ENCODE data around the gene SCARB1. TPM values are rescaled to one million over a fixed set of nuclear protein-coding genes. Genes with fewer than 3 reads are reported as not detected.

SCARB1 gene
- total RNA-seq, 1 experiment from 2014 or later = 68.3 TPM

- CTCF ChIA-PET = no interaction called here
- Mint-ChIP-seq H3K4me1 (no peaks in the 10 kb centered on the region; the same call in 1 of the 2 replicates), H3K9me3 (no peaks in the 10 kb centered on the region), H3K36me3 (peaks cover 23% of the 10 kb centered on the region), H3K27ac (no peak overlapping the region), H3K27me3 (ENCODE audit: low read depth) (no peaks in the 10 kb centered on the region; the same call in 1 of the 2 replicates), H3K4me3 (no peak overlapping the region)
- ATAC-seq = no peak
- TF ChIP-seq NR2C2 (CRISPR knock-in tag; IDR thresholded peaks at IDR 0.05) (no peak), MLX (CRISPR knock-in tag; IDR thresholded peaks at IDR 0.05) (no peak), ETV6 (CRISPR knock-in tag; IDR thresholded peaks at IDR 0.05) (no peak), MYBL2 (CRISPR knock-in tag; IDR thresholded peaks at IDR 0.05) (no peak)
- TF ChIP-seq, protein P1, sequence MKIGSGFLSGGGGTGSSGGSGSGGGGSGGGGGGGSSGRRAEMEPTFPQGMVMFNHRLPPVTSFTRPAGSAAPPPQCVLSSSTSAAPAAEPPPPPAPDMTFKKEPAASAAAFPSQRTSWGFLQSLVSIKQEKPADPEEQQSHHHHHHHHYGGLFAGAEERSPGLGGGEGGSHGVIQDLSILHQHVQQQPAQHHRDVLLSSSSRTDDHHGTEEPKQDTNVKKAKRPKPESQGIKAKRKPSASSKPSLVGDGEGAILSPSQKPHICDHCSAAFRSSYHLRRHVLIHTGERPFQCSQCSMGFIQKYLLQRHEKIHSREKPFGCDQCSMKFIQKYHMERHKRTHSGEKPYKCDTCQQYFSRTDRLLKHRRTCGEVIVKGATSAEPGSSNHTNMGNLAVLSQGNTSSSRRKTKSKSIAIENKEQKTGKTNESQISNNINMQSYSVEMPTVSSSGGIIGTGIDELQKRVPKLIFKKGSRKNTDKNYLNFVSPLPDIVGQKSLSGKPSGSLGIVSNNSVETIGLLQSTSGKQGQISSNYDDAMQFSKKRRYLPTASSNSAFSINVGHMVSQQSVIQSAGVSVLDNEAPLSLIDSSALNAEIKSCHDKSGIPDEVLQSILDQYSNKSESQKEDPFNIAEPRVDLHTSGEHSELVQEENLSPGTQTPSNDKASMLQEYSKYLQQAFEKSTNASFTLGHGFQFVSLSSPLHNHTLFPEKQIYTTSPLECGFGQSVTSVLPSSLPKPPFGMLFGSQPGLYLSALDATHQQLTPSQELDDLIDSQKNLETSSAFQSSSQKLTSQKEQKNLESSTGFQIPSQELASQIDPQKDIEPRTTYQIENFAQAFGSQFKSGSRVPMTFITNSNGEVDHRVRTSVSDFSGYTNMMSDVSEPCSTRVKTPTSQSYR (CRISPR knock-in tag; IDR thresholded peaks at IDR 0.05) = no peak
- TF ChIP-seq, protein P2, sequence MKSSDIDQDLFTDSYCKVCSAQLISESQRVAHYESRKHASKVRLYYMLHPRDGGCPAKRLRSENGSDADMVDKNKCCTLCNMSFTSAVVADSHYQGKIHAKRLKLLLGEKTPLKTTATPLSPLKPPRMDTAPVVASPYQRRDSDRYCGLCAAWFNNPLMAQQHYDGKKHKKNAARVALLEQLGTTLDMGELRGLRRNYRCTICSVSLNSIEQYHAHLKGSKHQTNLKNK (CRISPR knock-in tag; IDR thresholded peaks at IDR 0.05) = no peak
- no peak for DNase-seq (ENCODE audit: low spot score)
- POLR2A ChIA-PET = no interaction called here
Observed at GRCh38 chr12:124788936-124789555, 74.6 kb downstream of the SCARB1 start.

DNA sequence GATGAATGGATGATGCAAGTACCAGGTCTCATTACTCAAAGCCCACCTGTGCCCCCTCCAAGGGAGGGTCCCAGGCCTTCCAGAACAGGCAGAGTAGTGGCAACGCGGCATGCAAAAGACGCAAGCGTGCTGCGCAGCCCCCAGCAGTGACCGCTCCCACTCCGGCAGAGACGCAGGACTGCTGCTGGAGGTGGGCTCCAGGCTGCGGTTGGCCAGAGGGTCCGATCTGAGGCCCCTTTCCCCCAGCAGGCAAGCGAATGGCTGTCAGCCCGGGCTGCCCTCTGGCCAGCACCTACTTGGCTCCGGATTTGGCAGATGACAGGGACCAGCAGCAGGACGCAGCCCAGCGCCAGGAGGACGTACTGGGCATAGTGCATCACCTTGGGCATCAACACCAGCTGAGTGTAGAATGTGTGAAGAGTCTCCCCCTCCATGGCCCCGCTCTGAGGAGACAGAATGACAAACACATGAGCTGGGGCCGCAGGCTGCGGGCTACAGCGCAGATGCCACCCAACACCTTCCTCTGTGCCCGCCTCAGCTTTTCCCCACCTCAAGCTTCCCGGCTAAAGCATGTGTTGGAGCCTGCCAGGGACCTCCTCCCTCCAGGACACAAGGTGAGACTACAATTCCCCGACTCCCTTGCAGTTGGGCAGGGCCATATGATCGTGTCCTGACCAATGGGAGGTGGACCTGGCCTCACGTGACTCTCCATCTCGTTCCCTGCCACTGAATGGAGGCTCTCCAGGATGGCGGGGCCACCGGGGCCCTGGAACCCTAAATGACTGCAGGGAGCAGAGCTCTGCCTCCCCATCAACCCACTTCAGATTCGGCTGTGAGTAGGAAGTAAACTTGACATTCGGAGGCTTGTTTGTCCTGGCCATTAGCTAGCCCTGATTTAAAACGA is 77.4 kb downstream of the SCARB1 start:
- Mint-ChIP-seq H3K36me3 (peaks cover 14% of the 10 kb centered on the region), H3K4me1 (no peaks in the 10 kb centered on the region; the same call in 1 of the 2 replicates), H3K27me3 (ENCODE audit: low read depth) (no peaks in the 10 kb centered on the region; the same call in 1 of the 2 replicates), H3K27ac (0 out of 2 replicates have a peak overlapping the region, but pooled peaks have one; percentile 49), H3K9me3 (no peaks in the 10 kb centered on the region), H3K4me3 (peak overlapping the region; percentile 66)
- POLR2A ChIA-PET = interaction anchor here (0.5 kb wide), 1 partner anchor 167 kb away, joined by 5 read pairs; no protein-coding TSS in a partner anchor
- TF ChIP-seq NFYB (CRISPR knock-in tag; conservative IDR thresholded peaks at IDR 0.05; ENCODE audit: low read depth) = peak; percentile 91
- TF ChIP-seq ZNF138 (CRISPR knock-in tag; conservative IDR thresholded peaks at IDR 0.05) = no peak
- TF ChIP-seq, protein P3, sequence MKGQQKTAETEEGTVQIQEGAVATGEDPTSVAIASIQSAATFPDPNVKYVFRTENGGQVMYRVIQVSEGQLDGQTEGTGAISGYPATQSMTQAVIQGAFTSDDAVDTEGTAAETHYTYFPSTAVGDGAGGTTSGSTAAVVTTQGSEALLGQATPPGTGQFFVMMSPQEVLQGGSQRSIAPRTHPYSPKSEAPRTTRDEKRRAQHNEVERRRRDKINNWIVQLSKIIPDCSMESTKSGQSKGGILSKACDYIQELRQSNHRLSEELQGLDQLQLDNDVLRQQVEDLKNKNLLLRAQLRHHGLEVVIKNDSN (CRISPR knock-in tag; IDR thresholded peaks at IDR 0.05) = peak; percentile 100
- peak; percentile 100 for TF ChIP-seq USF2 (CRISPR knock-in tag; IDR thresholded peaks at IDR 0.05)
- CTCF ChIA-PET = interaction anchor here (1.0 to 2.0 kb wide), 6 partner anchors 15 to 152 kb away, joined by 3 to 9 read pairs (median 4); no protein-coding TSS in a partner anchor
- DNase-seq (ENCODE audit: low spot score) (peak; percentile 87), ATAC-seq (peak; percentile 99)

- Mint-ChIP-seq H3K36me3 (peaks cover 11% of the 10 kb centered on the region), H3K27ac (no peak overlapping the region), H3K9me3 (no peaks in the 10 kb centered on the region), H3K4me3 (no peak overlapping the region), H3K4me1 (no peaks in the 10 kb centered on the region; the same call in 1 of the 2 replicates), H3K27me3 (ENCODE audit: low read depth) (no peaks in the 10 kb centered on the region; the same call in 1 of the 2 replicates)
- ChIA-PET POLR2A (no interaction called here), CTCF (interaction anchor here (1.2 kb wide), 1 partner anchor 12 kb away, joined by 3 read pairs; no protein-coding TSS in a partner anchor)
- TF ChIP-seq ZNF423 (CRISPR knock-in tag; IDR thresholded peaks at IDR 0.05) = no peak
- no peak for TF ChIP-seq USF2 (CRISPR knock-in tag; IDR thresholded peaks at IDR 0.05)
- TF ChIP-seq ZNF219 (CRISPR knock-in tag; IDR thresholded peaks at IDR 0.05; ENCODE audit: borderline replicate concordance) = no peak
- TF ChIP-seq, protein P4, sequence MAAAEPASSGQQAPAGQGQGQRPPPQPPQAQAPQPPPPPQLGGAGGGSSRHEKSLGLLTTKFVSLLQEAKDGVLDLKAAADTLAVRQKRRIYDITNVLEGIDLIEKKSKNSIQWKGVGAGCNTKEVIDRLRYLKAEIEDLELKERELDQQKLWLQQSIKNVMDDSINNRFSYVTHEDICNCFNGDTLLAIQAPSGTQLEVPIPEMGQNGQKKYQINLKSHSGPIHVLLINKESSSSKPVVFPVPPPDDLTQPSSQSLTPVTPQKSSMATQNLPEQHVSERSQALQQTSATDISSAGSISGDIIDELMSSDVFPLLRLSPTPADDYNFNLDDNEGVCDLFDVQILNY (CRISPR knock-in tag; IDR thresholded peaks at IDR 0.05) = no peak
- TF ChIP-seq, protein P2 (CRISPR knock-in tag; IDR thresholded peaks at IDR 0.05) = no peak
- TF ChIP-seq ZNF232 (CRISPR knock-in tag; IDR thresholded peaks at IDR 0.05) = no peak
- DNase-seq (ENCODE audit: low spot score) = no peak
- ATAC-seq = no peak
Observed at GRCh38 chr12:124784871-124785572, 78.6 kb downstream of the SCARB1 start.

Measured in WTC11 (cell line).